ENCODE data around the gene IFI16.

DNA sequence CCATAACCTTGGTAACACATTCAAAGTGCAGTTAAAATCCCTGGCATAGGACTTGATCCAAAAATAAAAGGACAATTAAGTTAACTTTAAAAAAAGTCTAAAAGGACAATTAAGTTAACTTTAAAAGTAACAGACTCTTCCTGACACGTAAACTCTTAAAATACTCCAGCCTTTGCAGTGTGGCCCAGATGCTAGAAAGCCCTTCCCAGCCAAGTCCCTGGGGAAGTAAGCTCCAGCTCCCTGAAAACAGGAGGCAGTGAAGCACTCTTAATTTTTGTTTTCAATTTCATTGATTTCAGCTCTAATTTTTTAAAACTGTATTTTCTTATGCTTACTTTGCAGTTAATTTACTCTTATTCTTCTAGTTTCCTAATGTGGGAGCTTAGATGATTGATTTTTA is 71.9 kb downstream of the IFI16 start:
- TF ChIP-seq, protein P1, sequence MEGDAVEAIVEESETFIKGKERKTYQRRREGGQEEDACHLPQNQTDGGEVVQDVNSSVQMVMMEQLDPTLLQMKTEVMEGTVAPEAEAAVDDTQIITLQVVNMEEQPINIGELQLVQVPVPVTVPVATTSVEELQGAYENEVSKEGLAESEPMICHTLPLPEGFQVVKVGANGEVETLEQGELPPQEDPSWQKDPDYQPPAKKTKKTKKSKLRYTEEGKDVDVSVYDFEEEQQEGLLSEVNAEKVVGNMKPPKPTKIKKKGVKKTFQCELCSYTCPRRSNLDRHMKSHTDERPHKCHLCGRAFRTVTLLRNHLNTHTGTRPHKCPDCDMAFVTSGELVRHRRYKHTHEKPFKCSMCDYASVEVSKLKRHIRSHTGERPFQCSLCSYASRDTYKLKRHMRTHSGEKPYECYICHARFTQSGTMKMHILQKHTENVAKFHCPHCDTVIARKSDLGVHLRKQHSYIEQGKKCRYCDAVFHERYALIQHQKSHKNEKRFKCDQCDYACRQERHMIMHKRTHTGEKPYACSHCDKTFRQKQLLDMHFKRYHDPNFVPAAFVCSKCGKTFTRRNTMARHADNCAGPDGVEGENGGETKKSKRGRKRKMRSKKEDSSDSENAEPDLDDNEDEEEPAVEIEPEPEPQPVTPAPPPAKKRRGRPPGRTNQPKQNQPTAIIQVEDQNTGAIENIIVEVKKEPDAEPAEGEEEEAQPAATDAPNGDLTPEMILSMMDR (conservative IDR thresholded peaks at IDR 0.05) = no peak
- TF ChIP-seq EZH2 (IDR thresholded peaks at IDR 0.05; ENCODE audit: low read depth) = no peak

Measured in PC-9 (cell line).